Small intestine (tissue), 16 donors: ENCODE measurements around the gene AADACL4. TPM values are rescaled to one million over a fixed set of nuclear protein-coding genes. Genes with fewer than 3 reads are reported as not detected.
A peak's percentile ranks its signal among the peaks of the same experiment; 100 is the strongest.

ENCODE experiments used
- DNase-seq, 2 donors: peaks; one replicate each; pipeline versions ENCODE4 v3.0.0 to v3.0.0-alpha.2; 2013
- FAIRE-seq: peaks from 2 replicates; lab custom pipeline; 2012; peaks lifted over from hg19 to GRCh38; lab: Jason Lieb, UNC
- H3K27ac ChIP-seq, 3 donors: one replicate each; pipeline ENCODE4 v1.5.1; 2013; ENCODE audit warnings: low read length in 2 of 3, mild to moderate bottlenecking in 2 of 3, control low read depth in 1 of 3, inconsistent platforms in 1 of 3, low read depth in 1 of 3, moderate library complexity in 1 of 3
- H3K27me3 ChIP-seq, 3 donors: one replicate each; pipeline ENCODE4 v1.6.1; 2013; ENCODE audit warnings: low read length in 3 of 3, inconsistent platforms in 1 of 3; ENCODE audit not compliant: control insufficient read depth in 3 of 3, insufficient read depth in 3 of 3
- H3K36me3 ChIP-seq, 3 donors: one replicate each; pipeline ENCODE4 v1.6.1; 2013; ENCODE audit warnings: low read length in 3 of 3, inconsistent platforms in 1 of 3, low read depth in 1 of 3, mild to moderate bottlenecking in 1 of 3, moderate library complexity in 1 of 3; ENCODE audit not compliant: control insufficient read depth in 3 of 3, insufficient read depth in 2 of 3
- H3K4me1 ChIP-seq, 3 donors: one replicate each; pipeline ENCODE4 v1.6.1; 2013; ENCODE audit warnings: low read length in 2 of 3, inconsistent platforms in 1 of 3, low read depth in 1 of 3, mild to moderate bottlenecking in 1 of 3, moderate library complexity in 1 of 3; ENCODE audit not compliant: control insufficient read depth in 3 of 3, insufficient read depth in 2 of 3
- H3K4me3 ChIP-seq, 3 donors: one replicate each; pipeline ENCODE4 v1.5.1; 2013; ENCODE audit warnings: low read length in 3 of 3, control low read depth in 1 of 3, inconsistent platforms in 1 of 3, low read depth in 1 of 3, mild to moderate bottlenecking in 1 of 3, moderate library complexity in 1 of 3
- H3K9me3 ChIP-seq, 2 donors: one replicate each; pipeline ENCODE4 v1.6.1; 2013; ENCODE audit warnings: low read depth in 1 of 2, low read length in 1 of 2; ENCODE audit not compliant: control insufficient read depth in 2 of 2, insufficient read depth in 1 of 2
- WGBS, 3 donors: extraction: QIAGEN DNeasy Blood & Tissue Kit; methylation state at CpG; one replicate each; pipeline ENCODE4 v1.1.7; 2013; 5-methylcytosine and 5-hydroxymethylcytosine counted together
- long read RNA-seq, 10 donors: transcript quantifications; one replicate each; lab custom pipeline, GENCODE V29; 2026
- polyA plus RNA-seq, 4 donors: library from polyadenylated mRNA; stranded (reverse) in 3 of 4; unstranded in 1 of 4; fragments of 200-250 nt in 3 of 4; fragments of 120-200 nt in 1 of 4; gene quantifications; one replicate each; pipeline versions ENCODE4 v1.2.1 to v1.2.3, GENCODE V29; 2013
- donor health status: healthy with polysubstance abuse.
- donor health status: control.
- donor health status: control.
- donor health status: Bipolar disorder and iron deficiency.
- donor health status: healthy.

Gene AADACL4
- not detected for polyA plus RNA-seq
- long read RNA-seq, donor 1: 0 reads
- long read RNA-seq, donor 2: 0 reads
- long read RNA-seq, donor 3: 0 reads
- long read RNA-seq, donor 4: 0 reads
- long read RNA-seq, donor 5: 0 reads
- long read RNA-seq, donor 6: 0 reads
- long read RNA-seq, donor 7: 0 reads
- long read RNA-seq, donor 8: 0 reads
- long read RNA-seq, donor 9: 0 reads
- long read RNA-seq, donor 10: 0 reads

GRCh38 chr1:12643785-12644184 is at the start of gene AADACL4:
Gene AADACL4, plus strand, starts transcription at chr1:12644085. Its CDS starts 462 bp downstream, at chr1:12644547.
- Histone ChIP-seq H3K27me3 (no peaks in the 10 kb centered on the region), H3K4me1 (no peaks in the 10 kb centered on the region), H3K4me3 (no peak within 1 kb of the TSS), H3K27ac (no peak within 1 kb of the TSS), H3K36me3 (no peaks in the 10 kb centered on the region), H3K9me3 (peaks cover 2 to 15% of the 10 kb centered on the region in 2 donors)
- DNase-seq (no peak), FAIRE-seq (no peak)
- 75 to 82% (median 80%) methylated on average over 7 of the region's 7 CpGs for WGBS, 3 donors

GRCh38 chr1:12594490-12594889 is 49.4 kb upstream of the AADACL4 start:
- H3K36me3 ChIP-seq: peaks cover 0 to 51% (median 0%) of the 10 kb centered on the region in 3 donors
- peak overlapping the region in 2 of 3 donors; percentile 47 to 57 for H3K27ac ChIP-seq
- peak overlapping the region in 1 of 3 donors; percentile 43 for H3K4me3 ChIP-seq
- no peak for DNase-seq
- no peaks in the 10 kb centered on the region for H3K9me3 ChIP-seq
- 82 to 86% (median 83%) methylated on average over 6 of the region's 6 CpGs for WGBS, 3 donors
- H3K27me3 ChIP-seq: no peaks in the 10 kb centered on the region
- H3K4me1 ChIP-seq: peaks cover 12 to 46% (median 25%) of the 10 kb centered on the region in 3 donors
- no peak for FAIRE-seq

- peaks cover 13 to 46% (median 32%) of the 10 kb centered on the region in 3 donors for H3K4me1 ChIP-seq
These were observed 48.7 kb upstream of the AADACL4 start for GRCh38 chr1:12594966-12595756.

GRCh38 chr1:12595757-12596006 is 48.2 kb upstream of the AADACL4 start:
- WGBS, 3 donors: 0 to 15% (median 3%) methylated on average over 3 to 18 of the region's 18 CpGs
- Histone ChIP-seq H3K27ac (peak overlapping the region in 2 of 3 donors; percentile 64 to 92), H3K9me3 (no peaks in the 10 kb centered on the region), H3K4me3 (peak overlapping the region in 2 of 3 donors; percentile 31 to 47), H3K36me3 (peaks cover 0 to 53% (median 0%) of the 10 kb centered on the region in 3 donors), H3K4me1 (peaks cover 18 to 46% (median 36%) of the 10 kb centered on the region in 3 donors), H3K27me3 (no peaks in the 10 kb centered on the region)
- DNase-seq (no peak), FAIRE-seq (no peak)

More at GRCh38 chr1:12594966-12595756, 48.7 kb upstream of the AADACL4 start:
- Histone ChIP-seq H3K36me3 (peaks cover 0 to 51% (median 0%) of the 10 kb centered on the region in 3 donors), H3K9me3 (no peaks in the 10 kb centered on the region), H3K27me3 (no peaks in the 10 kb centered on the region), H3K27ac (peak overlapping the region in 2 of 3 donors; percentile 64 to 92), H3K4me3 (peak overlapping the region in 2 of 3 donors; percentile 31 to 47)
- FAIRE-seq: no peak
- 3 to 10% (median 8%) methylated on average over 41 to 47 of the region's 47 CpGs for WGBS, 3 donors
- DNase-seq: peak in 1 of 2 donors; percentile 76

GRCh38 chr1:12596007-12596821 is 47.7 kb upstream of the AADACL4 start:
- no peaks in the 10 kb centered on the region for H3K9me3 ChIP-seq
- WGBS, 3 donors: 9 to 22% (median 14%) methylated on average over 35 to 39 of the region's 39 CpGs
- no peak for FAIRE-seq
- H3K4me3 ChIP-seq: peak overlapping the region in 2 of 3 donors; percentile 31 to 47
- peaks cover 0 to 53% (median 0%) of the 10 kb centered on the region in 3 donors for H3K36me3 ChIP-seq
- H3K27me3 ChIP-seq: no peaks in the 10 kb centered on the region
- H3K27ac ChIP-seq: peak overlapping the region; percentile 53 to 92 (median 64)
- DNase-seq: peak; percentile 70 to 90
- peaks cover 18 to 52% (median 41%) of the 10 kb centered on the region in 3 donors for H3K4me1 ChIP-seq

- Histone ChIP-seq H3K9me3 (no peaks in the 10 kb centered on the region), H3K27ac (peak overlapping the region in 1 of 3 donors; percentile 15), H3K4me1 (peaks cover 18 to 63% (median 47%) of the 10 kb centered on the region in 3 donors), H3K4me3 (no peak overlapping the region), H3K36me3 (peaks cover 0 to 48% (median 0%) of the 10 kb centered on the region in 3 donors), H3K27me3 (no peaks in the 10 kb centered on the region)
- FAIRE-seq (no peak), DNase-seq (peak in 1 of 2 donors; percentile 34)
- whole genome bisulfite sequencing, 3 donors: 30 to 58% (median 45%) methylated on average over 10 of the region's 10 CpGs
These were observed 46.1 kb upstream of the AADACL4 start for GRCh38 chr1:12597792-12598191.

- peaks cover 26 to 67% (median 46%) of the 10 kb centered on the region in 3 donors for H3K4me1 ChIP-seq
- H3K9me3 ChIP-seq: no peaks in the 10 kb centered on the region
- peak in 1 of 2 donors; percentile 92 for DNase-seq
- no peaks in the 10 kb centered on the region for H3K27me3 ChIP-seq
- WGBS, 3 donors: 18 to 47% (median 44%) methylated on average over 6 of the region's 6 CpGs
- peak overlapping the region; percentile 4 to 44 (median 22) for H3K27ac ChIP-seq
- no peak for FAIRE-seq
- peak overlapping the region in 1 of 3 donors; percentile 2 for H3K4me3 ChIP-seq
- H3K36me3 ChIP-seq: peaks cover 0 to 55% (median 0%) of the 10 kb centered on the region in 3 donors
These were observed 44.9 kb upstream of the AADACL4 start for GRCh38 chr1:12598974-12599373.

- H3K4me3 ChIP-seq: no peak overlapping the region
- no peaks in the 10 kb centered on the region for H3K9me3 ChIP-seq
- H3K27me3 ChIP-seq: no peaks in the 10 kb centered on the region
- H3K27ac ChIP-seq: peak overlapping the region in 2 of 3 donors; percentile 44 to 49
- H3K4me1 ChIP-seq: peaks cover 27 to 66% (median 47%) of the 10 kb centered on the region in 3 donors
- DNase-seq (no peak), FAIRE-seq (no peak)
- WGBS, 3 donors: 45 to 74% (median 45%) methylated on average over 5 of the region's 5 CpGs
- H3K36me3 ChIP-seq: peaks cover 0 to 57% (median 0%) of the 10 kb centered on the region in 3 donors
These were observed 44.2 kb upstream of the AADACL4 start for GRCh38 chr1:12599657-12600056.
